ENCODE results near the gene BGLAP. TPM values are rescaled to one million over a fixed set of nuclear protein-coding genes. Genes with fewer than 3 reads are reported as not detected.
A peak's percentile ranks its signal among the peaks of the same experiment; 100 is the strongest.

BGLAP gene
- total RNA-seq, 1 experiment from 2014 or later: 2.4 TPM

DNA sequence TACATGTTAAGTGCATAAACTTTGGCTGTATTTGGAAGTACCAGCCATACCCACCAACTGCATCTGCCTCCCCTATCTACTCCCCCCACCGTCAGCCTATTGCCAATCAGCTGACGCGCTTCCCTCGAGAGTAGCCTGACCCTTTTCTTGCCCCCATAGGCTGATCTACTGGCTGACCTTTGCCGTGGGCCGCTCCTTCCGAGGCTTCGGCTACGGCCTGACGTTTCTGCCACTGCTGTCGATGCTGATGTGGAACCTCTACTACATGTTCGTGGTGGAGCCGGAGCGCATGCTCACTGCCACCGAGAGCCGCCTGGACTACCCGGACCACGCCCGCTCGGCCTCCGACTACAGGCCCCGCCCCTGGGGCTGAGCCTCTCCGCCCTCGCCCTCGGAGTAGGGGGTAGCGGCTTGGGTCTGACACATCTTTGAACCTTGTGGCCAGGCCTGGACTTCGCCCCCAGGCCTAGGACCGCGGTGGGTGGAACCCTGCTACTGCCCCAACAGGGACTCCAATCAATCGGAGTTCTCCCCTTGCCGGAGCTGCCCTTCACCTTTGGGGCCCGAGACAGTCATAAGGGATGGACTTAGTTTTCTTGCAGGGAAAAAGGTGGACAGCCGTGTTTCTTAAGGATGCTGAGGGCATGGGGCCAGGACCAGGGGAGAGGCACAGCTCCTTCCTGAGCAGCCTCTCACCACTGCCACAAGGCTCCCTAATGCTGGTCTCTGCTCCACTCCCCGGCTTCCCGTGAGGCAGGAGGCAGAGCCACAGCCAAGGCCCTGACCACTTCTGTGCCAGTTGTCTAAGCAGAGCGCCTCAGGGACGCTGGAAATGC, 49.5 kb downstream of the BGLAP start:
- H3K9ac ChIP-seq (ENCODE audit: extremely low read depth, insufficient read length, low read length): peak overlapping the region; percentile 64
- no peaks in the 10 kb centered on the region for H3K79me1 ChIP-seq (ENCODE audit: insufficient read depth, low read depth, low read length, poor library complexity, severe bottlenecking)
- H3K27me3 ChIP-seq (ENCODE audit: insufficient read depth, low read length): no peaks in the 10 kb centered on the region; the same call in 1 of the 2 replicates
- no peak overlapping the region for H3K14ac ChIP-seq (ENCODE audit: insufficient read depth, low read length)
- H2BK5ac ChIP-seq (ENCODE audit: insufficient read length, low read length): no peak overlapping the region
- WGBS (ENCODE audit: extremely low coverage, insufficient read length, low lambda C conversion rate): no CpG with 5 or more reads among the region's 37 CpGs
- H2AFZ ChIP-seq (ENCODE audit: low read length): no peak overlapping the region
- peak; percentile 97 for DNase-seq
- no peak for TF ChIP-seq CTCF (conservative IDR thresholded peaks at IDR 0.05)
- no peaks in the 10 kb centered on the region for H3K9me3 ChIP-seq (ENCODE audit: control insufficient read depth, low read depth, low read length)
- H2BK15ac ChIP-seq (ENCODE audit: low read depth, low read length): no peak overlapping the region
- H2BK120ac ChIP-seq (ENCODE audit: low read depth, low read length, poor library complexity, severe bottlenecking): no peak overlapping the region
- Mint-ChIP-seq H3K4me1 (peaks cover 10 to 18% of the 10 kb centered on the region in 2 experiments), H3K9me3 (no peaks in the 10 kb centered on the region), H3K27ac (peak overlapping the region; percentile 48 to 96 (median 95)), H3K27me3 (ENCODE audit: low read depth) (no peaks in the 10 kb centered on the region), H3K36me3 (ENCODE audit: insufficient read depth in 1 of 3, low read depth in 3 of 3) (peaks cover 4 to 15% (median 8%) of the 10 kb centered on the region in 3 experiments; a peak in 5 of 7 replicates), H3K4me3 (peak overlapping the region; percentile 82 to 89)
- H4K91ac ChIP-seq (ENCODE audit: insufficient read length, low read depth, low read length): no peak overlapping the region
- no peak overlapping the region for H2AK5ac ChIP-seq (ENCODE audit: insufficient read length, low read length)
- no peaks in the 10 kb centered on the region; the same call in 1 of the 2 replicates for H3K4me1 ChIP-seq (ENCODE audit: insufficient read depth, low read length)
- no peak overlapping the region for H2BK12ac ChIP-seq (ENCODE audit: insufficient read length, low read depth, low read length)
- no peaks in the 10 kb centered on the region for H4K20me1 ChIP-seq (ENCODE audit: control insufficient read depth, insufficient read depth, insufficient read length)
- H3K4me2 ChIP-seq (ENCODE audit: insufficient read depth, insufficient read length, low read length): peak overlapping the region; percentile 48
- no peaks in the 10 kb centered on the region for H3K79me2 ChIP-seq (ENCODE audit: insufficient read depth, low read length)
- H3K27ac ChIP-seq (ENCODE audit: insufficient read length, low read depth, low read length): no peak overlapping the region
- no peak overlapping the region for H3K56ac ChIP-seq (ENCODE audit: insufficient read length, low read depth, low read length)
- no peak overlapping the region for H3K4ac ChIP-seq (ENCODE audit: low read depth, low read length)
- H4K5ac ChIP-seq (ENCODE audit: insufficient read length, low read depth, low read length): no peak overlapping the region
- H2BK20ac ChIP-seq (ENCODE audit: low read depth, low read length, poor library complexity, severe bottlenecking): no peak overlapping the region
- H4K8ac ChIP-seq (replicated peaks; ENCODE audit: insufficient read length, low read depth, low read length): no peak overlapping the region
- H3K18ac ChIP-seq (ENCODE audit: insufficient read length, low read depth, low read length): no peak overlapping the region
- no peak overlapping the region for H3T11ph ChIP-seq (ENCODE audit: low read length)
- H3K23me2 ChIP-seq (ENCODE audit: insufficient read length, low read depth, low read length, poor library complexity, severe bottlenecking): peaks cover 8% of the 10 kb centered on the region
- H3K23ac ChIP-seq (ENCODE audit: insufficient read length, low read depth, low read length): no peak overlapping the region

Other genes with a start within 250 kb of the BGLAP start
- gene SSR2, start 221.2 kb upstream of the BGLAP start, total RNA-seq (2021): 170 and 172 TPM in 2 replicates
- 45.6 and 49.4 TPM in 2 replicates for gene UBQLN4, start 188.4 kb upstream of the BGLAP start, total RNA-seq (2021)
- 50.6 and 55.0 TPM in 2 replicates for gene LAMTOR2, start 187.4 kb upstream of the BGLAP start, total RNA-seq (2021)
- 42.8 and 43.1 TPM in 2 replicates for gene RAB25, start 181.0 kb upstream of the BGLAP start, total RNA-seq (2021)
- 64.6 and 68.0 TPM in 2 replicates for gene MEX3A, start 159.7 kb upstream of the BGLAP start, total RNA-seq (2021)
- gene LMNA, start 127.5 kb upstream of the BGLAP start, total RNA-seq (2021): 51.0 and 52.7 TPM in 2 replicates
- 11.1 and 11.8 TPM in 2 replicates for gene SEMA4A, start 88.6 kb upstream of the BGLAP start, total RNA-seq (2021)
- 40.2 and 47.4 TPM in 2 replicates for gene SLC25A44, start 48.1 kb upstream of the BGLAP start, total RNA-seq (2021)
- gene PMF1, start 29.2 kb upstream of the BGLAP start, total RNA-seq (2021): 136 and 143 TPM in 2 replicates
- 14.6 and 15.8 TPM in 2 replicates for gene PAQR6, start 5.9 kb downstream of the BGLAP start, total RNA-seq (2021)
- gene SMG5, start 40.6 kb downstream of the BGLAP start, total RNA-seq (2021): 100 and 103 TPM in 2 replicates
- 2.1 and 2.6 TPM in 2 replicates for gene TMEM79, start 42.1 kb downstream of the BGLAP start, total RNA-seq (2021)
- gene GLMP, start 53.5 kb downstream of the BGLAP start, total RNA-seq (2021): 49.2 and 49.4 TPM in 2 replicates
- not detected in 2 replicates for gene VHLL, start 57.1 kb downstream of the BGLAP start, total RNA-seq (2021)
- 515 and 524 TPM in 2 replicates for gene CCT3, start 96.1 kb downstream of the BGLAP start, total RNA-seq (2021)
- gene TSACC, start 96.3 kb downstream of the BGLAP start, total RNA-seq (2021): 2.3 and 2.4 TPM in 2 replicates
- 1.4 and 1.5 TPM in 2 replicates for gene RHBG, start 127.0 kb downstream of the BGLAP start, total RNA-seq (2021)

All from H9 (cell line).